ENCODE data around the gene SLC40A1. TPM values are rescaled to one million over a fixed set of nuclear protein-coding genes. Genes with fewer than 3 reads are reported as not detected.

Gene SLC40A1
- total RNA-seq, 2 experiments from 2014 or later = 4.4 to 6.0 TPM

GRCh38 chr2:189536830-189537229, 43.8 kb downstream of the SLC40A1 start:
- Mint-ChIP-seq H3K4me3 (no peak overlapping the region), H3K4me1 (no peaks in the 10 kb centered on the region), H3K27me3 (peaks cover 8% of the 10 kb centered on the region), H3K36me3 (ENCODE audit: low read depth) (no peaks in the 10 kb centered on the region), H3K27ac (no peak overlapping the region), H3K9me3 (no peaks in the 10 kb centered on the region)
- ChIA-PET CTCF (no interaction called here), POLR2A (no interaction called here)
- no peak for DNase-seq

- Mint-ChIP-seq H3K4me1 (no peaks in the 10 kb centered on the region), H3K36me3 (ENCODE audit: low read depth) (no peaks in the 10 kb centered on the region), H3K27me3 (peaks cover 8% of the 10 kb centered on the region), H3K4me3 (no peak overlapping the region), H3K27ac (no peak overlapping the region), H3K9me3 (no peaks in the 10 kb centered on the region)
- ChIA-PET CTCF (no interaction called here), POLR2A (no interaction called here)
- DNase-seq = no peak
Measured at GRCh38 chr2:189534854-189535832, 45.4 kb downstream of the SLC40A1 start.

- CTCF ChIA-PET = no interaction called here
- H3K27ac Mint-ChIP-seq = no peak overlapping the region
- H3K27me3 Mint-ChIP-seq = peaks cover 6% of the 10 kb centered on the region
- H3K9me3 Mint-ChIP-seq = no peaks in the 10 kb centered on the region
- POLR2A ChIA-PET = no interaction called here
- no peak overlapping the region for H3K4me3 Mint-ChIP-seq
- H3K36me3 Mint-ChIP-seq (ENCODE audit: low read depth) = no peaks in the 10 kb centered on the region
- no peak for DNase-seq
- no peaks in the 10 kb centered on the region for H3K4me1 Mint-ChIP-seq
Measured at GRCh38 chr2:189533288-189534035, 47.1 kb downstream of the SLC40A1 start.

- Mint-ChIP-seq H3K27ac (no peak overlapping the region), H3K4me1 (no peaks in the 10 kb centered on the region), H3K36me3 (ENCODE audit: low read depth) (no peaks in the 10 kb centered on the region), H3K27me3 (peaks cover 3% of the 10 kb centered on the region), H3K4me3 (no peak overlapping the region), H3K9me3 (no peaks in the 10 kb centered on the region)
- no peak for DNase-seq
- ChIA-PET CTCF (interaction anchor here (1.0 kb wide), 1 partner anchor 102 kb away, joined by 3 read pairs; no protein-coding TSS in a partner anchor), POLR2A (no interaction called here)
Measured at GRCh38 chr2:189530965-189531637, 49.5 kb downstream of the SLC40A1 start.

- H3K4me3 Mint-ChIP-seq = no peak overlapping the region
- POLR2A ChIA-PET = no interaction called here
- no peaks in the 10 kb centered on the region for H3K27me3 Mint-ChIP-seq
Measured at GRCh38 chr2:189528617-189529016, 52.0 kb downstream of the SLC40A1 start.

GRCh38 chr2:189527812-189528592, 52.6 kb downstream of the SLC40A1 start:
- CTCF ChIA-PET = no interaction called here
- no peaks in the 10 kb centered on the region for H3K9me3 Mint-ChIP-seq
- no peak overlapping the region for H3K27ac Mint-ChIP-seq

More at GRCh38 chr2:189528617-189529016, 52.0 kb downstream of the SLC40A1 start:
- Mint-ChIP-seq H3K36me3 (ENCODE audit: low read depth) (no peaks in the 10 kb centered on the region), H3K4me1 (no peaks in the 10 kb centered on the region), H3K9me3 (no peaks in the 10 kb centered on the region), H3K27ac (no peak overlapping the region)
- no peak for DNase-seq
- CTCF ChIA-PET = no interaction called here

GRCh38 chr2:189527041-189527750, 53.4 kb downstream of the SLC40A1 start:
- no peak overlapping the region for H3K4me3 Mint-ChIP-seq
- H3K27me3 Mint-ChIP-seq = no peaks in the 10 kb centered on the region
- CTCF ChIA-PET = no interaction called here
- H3K9me3 Mint-ChIP-seq = no peaks in the 10 kb centered on the region
- no peaks in the 10 kb centered on the region for H3K36me3 Mint-ChIP-seq (ENCODE audit: low read depth)
- POLR2A ChIA-PET = no interaction called here
- H3K4me1 Mint-ChIP-seq = no peaks in the 10 kb centered on the region
- no peak for DNase-seq
- no peak overlapping the region for H3K27ac Mint-ChIP-seq

More at GRCh38 chr2:189527812-189528592, 52.6 kb downstream of the SLC40A1 start:
- Mint-ChIP-seq H3K36me3 (ENCODE audit: low read depth) (no peaks in the 10 kb centered on the region), H3K4me1 (no peaks in the 10 kb centered on the region), H3K27me3 (no peaks in the 10 kb centered on the region), H3K4me3 (no peak overlapping the region)
- DNase-seq = no peak
- POLR2A ChIA-PET = no interaction called here

GRCh38 chr2:189526241-189526640, 54.3 kb downstream of the SLC40A1 start:
- H3K36me3 Mint-ChIP-seq (ENCODE audit: low read depth) = no peaks in the 10 kb centered on the region
- H3K4me3 Mint-ChIP-seq = no peak overlapping the region
- no peaks in the 10 kb centered on the region for H3K4me1 Mint-ChIP-seq
- POLR2A ChIA-PET = no interaction called here
- no peaks in the 10 kb centered on the region for H3K9me3 Mint-ChIP-seq
- H3K27me3 Mint-ChIP-seq = no peaks in the 10 kb centered on the region
- no peak overlapping the region for H3K27ac Mint-ChIP-seq
- no peak for DNase-seq
- CTCF ChIA-PET = no interaction called here

GRCh38 chr2:189524746-189525145, 55.8 kb downstream of the SLC40A1 start:
- no peak overlapping the region for H3K4me3 Mint-ChIP-seq
- no peaks in the 10 kb centered on the region for H3K36me3 Mint-ChIP-seq (ENCODE audit: low read depth)
- H3K4me1 Mint-ChIP-seq = no peaks in the 10 kb centered on the region
- no peak for DNase-seq
- H3K27ac Mint-ChIP-seq = no peak overlapping the region
- no peaks in the 10 kb centered on the region for H3K9me3 Mint-ChIP-seq
- ChIA-PET POLR2A (no interaction called here), CTCF (no interaction called here)
- H3K27me3 Mint-ChIP-seq = no peaks in the 10 kb centered on the region

GRCh38 chr2:189522435-189523151, 58.0 kb downstream of the SLC40A1 start:
- no peak for DNase-seq
- H3K4me1 Mint-ChIP-seq = no peaks in the 10 kb centered on the region
- H3K27me3 Mint-ChIP-seq = peaks cover 1% of the 10 kb centered on the region
- no peak overlapping the region for H3K4me3 Mint-ChIP-seq
- POLR2A ChIA-PET = no interaction called here
- H3K27ac Mint-ChIP-seq = no peak overlapping the region
- no peaks in the 10 kb centered on the region for H3K9me3 Mint-ChIP-seq
- no peaks in the 10 kb centered on the region for H3K36me3 Mint-ChIP-seq (ENCODE audit: low read depth)
- CTCF ChIA-PET = no interaction called here

- H3K27me3 Mint-ChIP-seq = peaks cover 1% of the 10 kb centered on the region
- ChIA-PET CTCF (no interaction called here), POLR2A (no interaction called here)
- H3K36me3 Mint-ChIP-seq (ENCODE audit: low read depth) = no peaks in the 10 kb centered on the region
- H3K4me3 Mint-ChIP-seq = no peak overlapping the region
- H3K4me1 Mint-ChIP-seq = no peaks in the 10 kb centered on the region
- H3K27ac Mint-ChIP-seq = no peak overlapping the region
- H3K9me3 Mint-ChIP-seq = no peaks in the 10 kb centered on the region
- DNase-seq = no peak
Measured at GRCh38 chr2:189521699-189522434, 58.7 kb downstream of the SLC40A1 start.
